Measurements from ENCODE around the gene COL9A2. TPM values are rescaled to one million over a fixed set of nuclear protein-coding genes. Genes with fewer than 3 reads are reported as not detected.

Gene COL9A2
- total RNA-seq, 1 donor from 2014 or later: 48.1 TPM

- Mint-ChIP-seq H3K4me1 (ENCODE audit: low read depth) (peaks cover 11% of the 10 kb centered on the region), H3K27ac (no peak overlapping the region), H3K27me3 (peaks cover 9% of the 10 kb centered on the region), H3K36me3 (ENCODE audit: insufficient read depth) (peaks cover 1% of the 10 kb centered on the region), H3K9me3 (ENCODE audit: low read depth) (no peaks in the 10 kb centered on the region), H3K4me3 (ENCODE audit: low read depth) (no peak overlapping the region)
- no peak for TF ChIP-seq CTCF (IDR thresholded peaks at IDR 0.05; ENCODE audit: unreplicated experiment)
- no peak for DNase-seq (ENCODE audit: low spot score, unreplicated experiment)
These were observed 6.0 kb downstream of the COL9A2 start for GRCh38 chr1:40310983-40311642.

- H3K27ac Mint-ChIP-seq: no peak overlapping the region
- peaks cover 10% of the 10 kb centered on the region for H3K4me1 Mint-ChIP-seq (ENCODE audit: low read depth)
- H3K27me3 Mint-ChIP-seq: peaks cover 3% of the 10 kb centered on the region
- peaks cover 1% of the 10 kb centered on the region for H3K36me3 Mint-ChIP-seq (ENCODE audit: insufficient read depth)
- no peak overlapping the region for H3K4me3 Mint-ChIP-seq (ENCODE audit: low read depth)
- no peak for TF ChIP-seq CTCF (IDR thresholded peaks at IDR 0.05; ENCODE audit: unreplicated experiment)
- no peak for DNase-seq (ENCODE audit: low spot score, unreplicated experiment)
- no peaks in the 10 kb centered on the region for H3K9me3 Mint-ChIP-seq (ENCODE audit: low read depth)
These were observed 7.0 kb downstream of the COL9A2 start for GRCh38 chr1:40310129-40310461.

GRCh38 chr1:40309374-40310128 lies 7.5 kb downstream of the COL9A2 start:
- Mint-ChIP-seq H3K9me3 (ENCODE audit: low read depth) (no peaks in the 10 kb centered on the region), H3K27me3 (peaks cover 2% of the 10 kb centered on the region), H3K36me3 (ENCODE audit: insufficient read depth) (peaks cover 1% of the 10 kb centered on the region), H3K4me3 (ENCODE audit: low read depth) (no peak overlapping the region), H3K27ac (no peak overlapping the region), H3K4me1 (ENCODE audit: low read depth) (peaks cover 5% of the 10 kb centered on the region)
- no peak for TF ChIP-seq CTCF (IDR thresholded peaks at IDR 0.05; ENCODE audit: unreplicated experiment)
- no peak for DNase-seq (ENCODE audit: low spot score, unreplicated experiment)

- H3K36me3 Mint-ChIP-seq (ENCODE audit: insufficient read depth): peaks cover 1% of the 10 kb centered on the region
- H3K27ac Mint-ChIP-seq: no peak overlapping the region
- no peaks in the 10 kb centered on the region for H3K9me3 Mint-ChIP-seq (ENCODE audit: low read depth)
- H3K4me1 Mint-ChIP-seq (ENCODE audit: low read depth): peaks cover 4% of the 10 kb centered on the region
- no peak for DNase-seq (ENCODE audit: low spot score, unreplicated experiment)
- no peak overlapping the region for H3K4me3 Mint-ChIP-seq (ENCODE audit: low read depth)
- TF ChIP-seq CTCF (IDR thresholded peaks at IDR 0.05; ENCODE audit: unreplicated experiment): no peak
- H3K27me3 Mint-ChIP-seq: no peaks in the 10 kb centered on the region
These were observed 8.9 kb downstream of the COL9A2 start for GRCh38 chr1:40308036-40308727.

GRCh38 chr1:40307186-40307585 lies 9.9 kb downstream of the COL9A2 start:
- no peak overlapping the region for H3K27ac Mint-ChIP-seq
- peaks cover 4% of the 10 kb centered on the region for H3K4me1 Mint-ChIP-seq (ENCODE audit: low read depth)
- H3K9me3 Mint-ChIP-seq (ENCODE audit: low read depth): no peaks in the 10 kb centered on the region
- no peak for DNase-seq (ENCODE audit: low spot score, unreplicated experiment)
- TF ChIP-seq CTCF (IDR thresholded peaks at IDR 0.05; ENCODE audit: unreplicated experiment): no peak
- no peak overlapping the region for H3K4me3 Mint-ChIP-seq (ENCODE audit: low read depth)
- H3K27me3 Mint-ChIP-seq: no peaks in the 10 kb centered on the region
- peaks cover 1% of the 10 kb centered on the region for H3K36me3 Mint-ChIP-seq (ENCODE audit: insufficient read depth)

Measured in progenitor cell of endocrine pancreas (in vitro differentiated cells).